Astrocyte of the hippocampus (primary cell): ENCODE data around the gene KMT2C.
"Not testable (repeated sequence)": the region's sequence is repeated elsewhere in the genome, so short reads cannot be mapped to it uniquely, and the experiment has no call there.

Experiments used
- DNase-seq: peaks from one replicate; pipeline ENCODE4 v3.0.0; 2011; ENCODE audit warnings: low read depth, low spot score

The KMT2C gene

DNA sequence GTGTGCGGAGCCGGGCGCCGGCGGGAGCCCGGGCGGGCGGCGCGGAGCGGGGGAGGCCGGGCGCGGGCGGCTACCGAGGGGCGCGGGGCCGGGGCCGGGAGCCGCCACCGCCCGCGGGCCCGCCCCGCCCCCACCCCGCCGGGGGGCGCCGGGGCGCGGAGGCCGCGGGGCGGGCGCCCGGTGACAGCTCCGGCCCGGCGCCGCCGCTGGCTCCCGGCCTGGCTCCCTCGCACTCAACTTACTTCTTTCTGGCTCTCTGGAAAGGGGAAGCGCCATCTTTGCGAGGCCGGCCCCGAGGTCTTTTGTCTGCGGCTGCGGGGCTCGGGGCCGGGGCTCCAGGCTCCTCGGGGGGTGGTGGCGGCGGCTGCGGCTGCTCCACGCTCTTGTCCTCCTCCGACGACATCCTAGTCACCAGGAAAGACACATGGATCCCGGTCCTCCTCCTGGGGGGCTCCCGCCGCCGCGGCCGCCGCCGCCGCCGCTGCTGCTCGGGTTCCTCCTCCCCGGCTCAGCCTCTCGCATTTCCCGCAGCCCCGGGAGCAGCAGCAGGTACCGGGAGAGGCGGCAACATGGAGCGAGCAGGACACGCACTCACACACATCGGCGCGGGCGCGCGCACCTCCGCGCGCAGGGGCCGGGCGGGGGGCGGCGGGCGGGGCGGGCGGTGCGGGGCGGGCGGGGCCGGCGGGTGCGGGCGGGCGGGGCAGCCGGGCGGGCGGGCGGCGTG lies at the start of gene KMT2C:
TSS of gene KMT2C (minus strand) at position 620 of the 727 bp plus-strand sequence. CDS start at position 403, 217 bp downstream.
- peak; percentile 74 for DNase-seq

DNA sequence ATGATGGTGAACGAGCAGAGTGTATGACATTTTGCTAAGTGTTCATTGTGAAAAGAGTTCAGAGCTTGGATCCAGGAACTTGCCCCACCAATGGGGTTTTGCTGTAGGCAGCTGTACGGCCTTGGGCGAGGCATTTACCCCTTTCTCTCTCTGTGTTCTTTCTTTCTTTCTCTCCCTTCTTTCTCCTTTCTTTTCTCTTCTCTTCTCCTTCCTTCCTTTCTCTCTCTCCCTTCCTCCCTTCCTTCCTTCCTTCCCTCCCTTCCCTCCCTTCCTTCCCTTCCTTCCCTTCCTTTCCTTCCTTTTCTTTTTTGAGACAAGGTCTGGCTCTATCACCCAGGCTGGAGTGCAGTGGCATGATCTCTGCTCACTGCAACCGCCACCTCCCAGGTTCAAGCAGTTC lies 45.3 kb upstream of the KMT2C start:
- DNase-seq = no peak

DNA sequence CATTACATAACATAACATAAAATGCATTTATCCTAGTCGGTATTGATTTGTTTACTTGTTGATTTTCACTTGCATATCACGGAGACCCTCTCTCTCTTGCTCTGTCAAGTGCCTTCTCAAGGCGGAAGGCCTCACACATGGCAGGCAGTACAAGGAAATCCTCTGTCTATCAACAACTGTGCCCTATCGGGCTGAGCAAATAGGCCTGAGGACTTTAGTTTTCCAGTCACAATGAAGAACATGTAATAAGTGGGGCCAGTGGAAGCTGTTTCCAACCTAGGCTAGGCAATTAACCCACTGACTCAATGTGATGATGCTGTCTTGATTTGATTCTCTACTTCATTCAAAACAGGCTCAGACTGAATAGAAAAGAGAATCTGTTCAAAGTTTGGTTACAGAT lies 44.9 kb upstream of the KMT2C start:
- no peak for DNase-seq

DNA sequence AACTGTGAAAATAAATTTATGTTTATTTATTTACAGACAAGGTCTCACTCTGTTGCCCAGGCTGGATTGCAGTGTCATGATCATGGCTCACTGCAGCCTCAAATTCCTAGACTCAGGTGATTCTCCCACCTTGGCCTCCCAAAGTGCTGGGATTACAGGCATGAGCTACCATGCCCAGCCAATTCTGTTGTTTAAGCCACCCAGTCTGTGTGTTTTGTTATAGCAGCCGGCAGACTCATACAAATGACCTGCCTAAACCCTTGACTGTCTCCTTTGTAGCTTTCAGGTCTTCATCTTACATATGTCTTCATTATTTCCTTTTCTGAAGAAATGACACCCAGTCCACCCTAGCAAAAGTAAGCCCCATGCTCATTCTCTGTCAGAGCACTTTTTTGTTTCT lies 43.8 kb upstream of the KMT2C start:
- DNase-seq = no peak

DNA sequence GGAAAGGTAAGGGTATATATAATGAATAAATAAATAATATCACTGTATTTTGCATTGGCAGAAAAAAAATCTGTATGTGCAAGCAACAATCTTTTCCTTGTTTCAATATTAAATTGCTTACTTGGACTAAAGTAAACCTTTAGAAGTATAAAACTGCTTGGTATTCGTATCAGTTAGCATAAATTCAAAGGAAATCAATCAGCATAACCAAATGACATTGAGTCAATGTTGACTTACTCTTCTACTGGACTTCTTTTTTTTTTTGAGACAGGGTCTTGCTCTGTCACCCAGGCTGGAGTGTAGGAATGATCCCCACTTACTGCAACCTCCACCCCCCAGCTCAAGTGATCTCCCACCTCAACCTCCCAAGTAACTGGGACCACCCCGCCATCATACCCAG lies 42.3 kb upstream of the KMT2C start:
- DNase-seq = no peak

DNA sequence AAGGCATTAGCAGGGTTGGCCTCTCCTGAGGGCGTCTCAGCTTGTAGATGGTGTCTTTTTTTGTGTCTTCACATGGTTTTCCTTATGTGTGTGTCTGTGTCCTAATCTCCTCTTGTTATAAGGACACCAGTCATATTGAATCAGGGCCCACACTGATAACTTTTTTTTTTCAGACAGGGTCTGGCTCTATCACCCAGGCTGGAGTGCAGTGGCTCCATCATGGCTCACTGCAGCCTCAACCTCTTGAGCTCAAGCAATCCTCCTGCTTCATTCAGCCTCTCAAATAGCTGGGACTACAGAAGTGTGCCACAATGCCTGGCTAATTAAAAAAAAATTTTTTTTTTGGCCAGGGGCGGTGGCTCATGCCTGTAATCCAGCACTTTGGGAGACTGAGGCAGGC lies 41.3 kb upstream of the KMT2C start:
- DNase-seq = no peak

DNA sequence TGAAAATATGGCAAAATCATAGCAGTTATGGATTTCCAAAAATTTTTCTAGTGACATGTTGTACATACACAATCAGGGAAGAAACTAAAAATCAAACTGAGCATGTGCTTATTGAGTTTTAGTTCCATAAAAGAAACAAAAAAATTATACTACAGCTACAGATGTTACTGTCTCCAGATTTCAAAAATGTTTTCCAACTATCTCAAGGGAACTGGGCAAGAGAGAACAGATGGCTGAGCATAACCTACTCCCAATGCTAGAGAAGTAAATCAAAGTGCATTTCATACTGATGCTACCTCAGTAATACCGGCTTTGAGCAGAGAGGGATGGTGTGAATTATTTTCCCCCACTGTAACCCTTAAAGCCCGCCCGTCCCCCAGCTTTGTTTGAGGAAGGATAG lies 40.7 kb upstream of the KMT2C start:
- no peak for DNase-seq

DNA sequence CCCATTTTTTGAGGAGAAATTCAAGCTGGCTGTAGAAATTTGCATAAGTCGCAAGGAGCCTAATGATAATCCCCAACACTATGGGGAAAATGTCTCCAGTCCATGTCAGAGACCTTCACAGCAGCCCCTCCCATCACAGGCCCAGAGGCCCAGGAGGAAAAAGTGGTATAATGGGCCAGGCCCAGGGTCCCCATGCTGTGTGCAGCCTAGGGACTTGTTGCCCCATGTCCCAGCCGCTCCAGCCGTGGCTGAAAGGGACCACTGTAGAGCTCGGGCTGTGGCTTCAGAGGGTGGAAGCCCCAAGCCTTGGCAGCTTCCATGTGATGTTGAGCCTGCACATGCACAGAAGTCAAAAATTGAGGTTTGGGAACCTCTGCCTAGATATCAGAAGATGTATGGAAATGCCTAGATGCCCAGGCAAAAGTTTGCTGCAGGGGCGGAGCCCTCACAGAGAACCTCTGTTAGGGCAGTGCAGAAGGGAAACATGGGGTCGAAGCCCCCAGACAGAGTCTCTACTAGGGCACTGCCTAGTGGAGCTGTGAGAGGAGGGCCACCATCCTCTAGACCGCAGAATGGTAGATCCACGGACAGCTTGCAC lies 35.3 kb upstream of the KMT2C start:
- DNase-seq = not testable (repeated sequence)

DNA sequence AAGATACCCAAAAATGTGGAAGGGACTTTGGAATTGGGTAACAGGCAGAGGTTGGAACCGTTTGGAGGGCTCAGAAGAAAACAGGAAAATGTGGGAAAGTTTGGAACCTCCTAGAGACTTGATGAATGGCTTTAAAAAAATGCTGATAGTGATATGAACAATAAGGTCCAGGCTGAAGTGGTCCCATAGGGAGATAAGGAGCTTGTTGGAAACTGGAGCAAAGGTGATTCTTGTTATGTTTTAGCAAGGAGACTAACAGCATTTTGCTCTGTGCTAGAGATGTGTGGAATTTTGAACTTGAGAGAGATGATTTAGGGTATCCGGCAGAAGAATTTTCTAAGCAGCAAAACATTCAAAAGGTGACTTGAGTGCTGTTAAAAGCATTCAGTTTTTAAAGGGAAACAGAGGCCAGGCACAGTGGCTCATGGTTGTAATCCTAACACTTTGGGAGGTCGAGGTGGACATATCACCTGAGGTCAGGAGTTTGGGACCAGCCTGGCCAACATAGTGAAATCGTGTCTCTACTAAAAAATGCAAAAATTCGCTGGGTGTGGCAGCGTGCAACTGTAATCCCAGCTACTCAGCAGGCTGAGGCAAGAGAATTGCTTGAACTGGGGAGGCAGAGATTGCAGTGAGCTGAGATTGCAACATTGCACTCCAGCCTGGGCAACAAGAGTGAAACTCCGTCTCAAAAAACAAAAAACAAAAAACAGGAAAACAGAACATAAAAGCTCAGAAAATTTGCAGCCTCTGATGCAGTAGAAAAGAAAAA lies 34.6 kb upstream of the KMT2C start:
- not testable (repeated sequence) for DNase-seq

DNA sequence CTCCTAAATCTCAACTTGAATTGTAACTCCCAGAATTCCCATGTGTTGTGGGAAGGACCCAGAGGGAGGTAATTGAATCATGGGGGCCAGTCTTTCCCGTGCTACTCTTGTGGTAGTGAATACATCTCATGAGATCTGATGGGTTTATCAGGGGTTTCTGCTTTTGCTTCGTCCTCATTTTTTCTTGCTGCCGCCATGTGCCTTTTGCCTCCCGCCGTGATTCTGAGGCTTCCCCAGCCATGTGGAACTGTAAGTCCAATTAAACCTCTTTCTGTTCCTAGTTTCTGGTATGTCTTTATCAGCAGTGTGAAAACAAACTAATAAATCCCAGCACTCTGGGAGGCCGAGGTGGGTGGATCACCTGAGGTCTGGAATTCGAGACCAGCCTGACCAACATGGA lies 33.8 kb upstream of the KMT2C start:
- DNase-seq = not testable (repeated sequence)

DNA sequence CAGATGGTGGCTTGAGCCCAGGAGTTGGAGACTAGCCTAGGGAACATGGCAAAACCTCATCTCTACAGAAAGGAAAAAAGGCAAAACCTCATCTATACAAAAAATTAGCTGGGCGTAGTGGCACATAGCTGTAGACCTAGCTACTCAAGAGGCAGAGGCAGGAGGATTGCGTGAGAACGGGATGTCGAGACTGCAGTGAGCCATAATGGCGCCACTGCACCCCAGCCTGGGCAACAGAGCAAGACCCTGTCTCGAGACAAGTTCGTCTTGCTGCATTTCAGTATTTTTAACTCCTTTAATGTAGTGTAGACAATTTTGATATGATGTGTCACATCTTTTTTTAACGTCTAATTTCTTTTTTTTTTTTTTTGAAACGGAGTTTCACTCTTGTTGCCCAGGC lies 31.4 kb upstream of the KMT2C start:
- no peak for DNase-seq

DNA sequence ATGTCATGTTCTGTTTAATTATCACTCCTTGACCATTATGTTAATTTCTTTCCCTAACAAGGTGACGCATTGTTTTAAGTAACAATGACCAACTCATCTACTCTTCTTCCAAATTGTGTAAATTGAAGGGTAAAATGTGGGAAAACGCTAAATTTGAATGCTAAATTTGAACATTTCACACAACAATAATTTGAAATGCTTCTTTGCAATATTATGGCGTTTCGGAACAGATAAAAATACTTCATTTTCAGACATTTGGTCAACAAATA lies 29.2 kb upstream of the KMT2C start:
- DNase-seq = no peak

DNA sequence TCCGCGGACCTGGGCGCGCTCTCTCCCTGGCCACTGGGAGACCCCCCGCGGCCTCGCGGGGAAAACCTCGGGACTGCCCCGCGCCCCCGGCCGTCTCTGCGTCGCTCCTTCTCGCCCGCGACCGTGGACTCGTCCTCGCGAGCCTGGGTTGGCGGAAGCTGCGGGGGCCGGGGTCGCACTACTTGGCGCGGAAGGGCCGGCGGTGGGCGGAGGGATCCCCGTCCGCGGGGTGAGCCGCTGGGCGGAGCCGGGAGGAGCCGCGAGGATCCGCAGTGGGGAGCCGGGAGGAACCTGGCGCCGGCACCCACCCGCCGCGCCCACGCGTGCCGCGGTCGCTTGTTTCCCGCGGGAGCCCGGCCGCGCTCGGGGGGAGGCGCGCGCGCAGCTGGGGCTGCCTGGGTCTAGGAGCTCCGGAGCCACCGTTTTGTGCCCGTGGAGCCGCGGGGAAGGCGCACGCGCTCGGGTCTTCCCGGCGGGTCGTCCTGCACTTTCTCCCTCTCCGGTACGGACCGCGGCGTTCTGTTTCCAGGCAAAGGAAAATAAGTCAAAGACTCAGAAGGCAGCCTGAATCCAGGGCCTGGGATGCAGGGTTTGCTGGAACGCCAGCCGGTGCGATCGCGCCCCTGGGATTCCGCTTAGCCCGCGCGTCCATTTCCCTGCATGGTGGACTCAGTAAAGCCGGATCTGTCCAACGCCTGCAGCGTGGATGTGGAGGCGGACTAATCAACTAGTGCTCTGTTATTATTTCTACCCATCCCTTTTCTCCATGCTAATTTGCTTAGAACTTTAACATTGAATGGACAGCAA lies 28.7 kb upstream of the KMT2C start:
- peak; percentile 92 for DNase-seq

DNA sequence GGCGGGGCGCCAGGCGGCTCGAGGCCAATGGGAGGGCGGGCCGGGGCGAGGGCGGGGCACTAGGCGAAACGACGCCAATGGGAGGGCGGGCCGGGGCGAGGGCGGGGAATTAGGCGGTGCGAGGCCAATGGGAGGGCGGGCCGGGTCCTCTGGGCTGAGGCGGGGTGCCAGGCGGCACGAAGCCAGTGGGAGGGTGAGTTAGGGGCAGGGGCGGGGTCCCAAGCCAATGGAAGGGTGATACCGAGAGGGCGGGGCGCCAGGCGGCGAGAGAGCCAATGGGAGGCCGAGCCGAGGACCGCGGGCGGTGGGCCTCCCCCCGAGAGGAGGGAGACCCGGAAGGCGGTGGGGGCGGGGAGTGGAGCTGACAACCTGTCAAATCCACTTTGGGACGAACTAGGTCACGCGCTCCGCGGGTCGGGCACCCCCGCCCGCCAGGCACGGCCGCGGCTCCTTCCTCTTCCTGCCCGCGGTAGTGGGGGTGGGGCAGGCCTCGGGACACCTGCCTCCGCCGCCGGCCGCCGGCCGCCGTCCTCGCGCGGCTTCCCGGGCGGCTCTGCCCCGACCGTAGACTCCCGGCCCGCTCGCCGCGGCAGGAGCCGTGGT lies 28.0 kb upstream of the KMT2C start:
- peak; percentile 100 for DNase-seq

DNA sequence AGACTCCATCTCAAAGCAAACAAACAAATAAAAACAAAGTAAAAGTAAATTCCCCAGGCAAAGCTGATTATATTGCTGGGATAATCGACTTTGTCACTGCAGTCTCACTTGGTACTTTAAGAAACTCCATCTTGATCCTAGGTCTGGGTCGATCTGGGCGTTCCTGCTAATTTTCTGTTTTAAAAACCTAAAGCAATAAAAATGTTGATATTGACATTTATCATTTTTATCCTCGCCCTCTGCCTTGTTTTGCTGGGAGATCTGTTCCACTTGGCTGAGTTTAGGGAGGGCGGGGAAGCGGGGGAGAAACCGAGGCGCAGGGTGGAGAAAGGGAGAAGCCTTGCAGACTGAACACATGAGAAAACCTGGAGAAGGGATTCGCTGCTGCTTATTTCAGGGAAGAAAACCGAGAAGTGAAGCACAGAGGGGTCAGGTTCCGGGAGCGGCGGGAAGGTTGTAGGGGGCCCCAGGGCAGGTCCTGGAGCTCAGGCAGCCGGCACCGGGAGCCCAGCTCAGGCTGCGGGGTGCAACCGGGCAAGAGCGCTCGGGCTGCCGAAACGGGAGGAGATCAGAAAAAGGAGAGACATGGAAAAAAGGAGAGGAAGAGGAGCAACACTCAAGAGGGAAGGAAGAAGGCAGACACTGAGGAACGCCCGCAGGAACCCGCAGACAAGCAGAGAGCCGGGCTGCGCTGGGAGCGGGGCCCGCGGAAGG lies 27.3 kb upstream of the KMT2C start:
- no peak for DNase-seq

DNA sequence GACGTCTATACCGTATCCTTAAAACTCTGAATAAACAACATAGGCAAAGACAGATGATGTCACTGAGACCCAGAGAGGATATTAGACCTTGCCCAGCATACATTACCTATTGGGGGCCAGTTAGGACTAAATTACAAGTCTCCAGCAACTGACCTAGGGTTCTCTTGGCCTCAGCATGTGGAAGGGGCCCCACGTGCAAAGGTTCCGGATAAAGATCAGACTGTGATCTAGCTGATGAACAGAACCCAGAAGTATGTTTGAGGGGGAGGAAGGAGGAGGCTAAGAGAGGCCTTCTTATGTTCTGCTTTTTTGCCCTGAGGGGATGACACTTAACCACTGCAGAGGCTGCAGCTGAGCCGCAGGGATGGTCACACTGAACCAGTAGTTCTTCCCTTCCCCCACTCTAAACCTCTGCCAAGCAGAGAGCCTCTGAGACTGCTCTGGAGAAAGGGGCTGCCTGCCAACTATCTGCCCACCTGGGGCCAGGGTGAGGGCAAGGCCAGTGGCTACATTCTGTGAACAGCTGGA lies 24.0 kb upstream of the KMT2C start:
- peak; percentile 28 for DNase-seq

DNA sequence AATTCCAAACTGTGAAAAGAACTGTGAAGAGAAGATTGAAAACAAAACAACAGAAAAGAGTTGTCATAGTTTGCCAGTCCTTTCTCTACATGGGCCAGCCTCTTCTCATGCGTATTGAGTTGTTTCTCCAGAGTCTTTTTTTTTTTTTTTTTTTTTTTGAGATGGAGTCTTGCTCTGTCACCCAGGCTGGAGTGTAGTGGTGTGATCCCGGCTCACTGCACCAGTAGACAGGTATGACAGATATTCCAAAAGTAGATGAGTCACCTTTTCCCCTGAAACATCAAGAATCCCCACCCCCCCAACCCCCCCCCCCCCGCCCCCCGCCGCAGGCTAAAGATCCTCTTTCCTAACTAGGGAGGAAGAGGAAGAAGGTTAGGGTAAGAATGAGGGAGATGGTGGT lies 15.6 kb upstream of the KMT2C start:
- no peak for DNase-seq

DNA sequence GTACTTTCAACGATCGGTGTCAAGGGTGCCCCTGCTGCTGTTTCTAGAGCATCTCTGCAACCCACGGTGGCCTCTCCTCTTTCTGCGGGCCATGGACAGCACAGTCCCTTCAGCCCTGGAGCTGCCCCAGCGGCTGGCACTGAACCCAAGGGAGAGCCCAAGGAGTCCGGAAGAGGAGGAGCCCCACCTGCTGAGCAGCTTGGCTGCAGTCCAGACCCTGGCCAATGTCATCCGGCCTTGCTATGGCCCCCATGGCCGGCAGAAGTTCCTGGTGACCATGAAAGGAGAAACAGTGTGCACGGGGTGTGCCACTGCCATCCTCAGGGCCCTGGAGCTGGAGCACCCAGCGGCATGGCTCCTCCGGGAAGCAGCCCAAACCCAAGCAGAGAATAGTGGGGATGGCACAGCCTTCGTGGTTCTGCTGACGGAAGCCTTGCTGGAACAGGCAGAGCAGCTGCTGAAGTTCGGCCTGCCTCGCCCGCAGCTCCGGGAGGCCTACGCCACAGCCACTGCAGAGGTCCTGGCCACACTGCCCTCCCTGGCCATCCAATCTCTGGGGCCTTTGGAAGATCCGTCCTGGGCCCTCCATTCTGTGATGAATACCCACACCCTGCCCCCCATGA lies 9.7 kb upstream of the KMT2C start:
- DNase-seq = not testable (repeated sequence)

DNA sequence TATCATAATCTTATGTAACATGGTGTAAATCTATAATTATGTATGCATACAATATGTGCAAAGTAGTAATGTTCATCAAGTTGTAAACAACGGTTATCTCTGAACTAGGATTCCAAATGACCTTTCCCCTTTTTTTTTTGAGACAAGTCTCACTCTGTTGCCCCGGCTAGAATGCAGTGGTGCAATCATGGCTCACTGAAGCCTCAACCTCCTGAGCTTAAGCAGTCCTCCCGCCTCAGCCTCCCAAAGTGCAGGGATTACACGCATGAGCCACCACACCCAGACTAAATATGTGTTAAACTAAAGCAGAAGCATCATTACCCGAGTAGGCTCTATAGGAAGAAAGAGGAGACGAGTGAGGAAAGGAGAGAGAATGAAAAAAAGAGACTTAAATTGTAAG lies 7.8 kb upstream of the KMT2C start:
- no peak for DNase-seq

DNA sequence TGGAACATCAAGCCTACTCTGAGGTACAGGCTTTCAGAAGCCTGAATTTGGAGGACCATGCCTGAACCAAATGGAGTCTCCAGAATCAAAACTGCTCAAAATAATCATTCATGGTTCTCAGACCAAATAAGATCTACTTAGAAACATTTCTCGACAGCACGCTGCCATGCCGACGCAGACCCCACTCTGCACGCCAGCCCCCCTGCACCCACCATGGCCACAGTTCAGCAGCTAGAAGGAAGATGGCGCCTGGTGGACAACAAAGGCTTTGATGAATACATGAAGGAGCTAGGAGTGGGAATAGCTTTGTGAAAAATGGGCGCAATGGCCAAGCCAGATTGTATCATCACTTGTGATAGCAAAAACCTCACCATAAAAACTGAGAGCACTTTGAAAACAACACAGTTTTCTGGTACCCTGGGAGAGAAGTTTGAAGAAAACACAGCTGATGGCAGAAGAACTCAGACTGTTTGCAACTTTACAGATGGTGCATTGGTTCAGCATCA lies 6.6 kb upstream of the KMT2C start:
- no peak for DNase-seq
